Astrocyte of the cerebellum (primary cell): ENCODE data around the gene PEAK3.

Experiments
- DNase-seq: peaks from one replicate; pipeline ENCODE4 v3.0.0-alpha.2; 2011; ENCODE audit warnings: low read depth
- H3K4me3 ChIP-seq: 2 replicates; pipeline ENCODE4 v1.5.1; 2011; ENCODE audit warnings: mild to moderate bottlenecking, low read depth, low read length, moderate library complexity
- in situ Hi-C: cut with HindIII; loops from 2 replicates; pipeline ENCODE4 v1.10.0; 2017; ENCODE audit warnings: low sequenced_read_pairs
- TF ChIP-seq, protein P1 (sequence below): IDR thresholded peaks from 2 replicates; pipeline ENCODE4 v1.5.1; 2012; ENCODE audit warnings: low read length, low read depth, moderate library complexity, mild to moderate bottlenecking; ENCODE audit errors: missing control alignments

PEAK3 gene

DNA sequence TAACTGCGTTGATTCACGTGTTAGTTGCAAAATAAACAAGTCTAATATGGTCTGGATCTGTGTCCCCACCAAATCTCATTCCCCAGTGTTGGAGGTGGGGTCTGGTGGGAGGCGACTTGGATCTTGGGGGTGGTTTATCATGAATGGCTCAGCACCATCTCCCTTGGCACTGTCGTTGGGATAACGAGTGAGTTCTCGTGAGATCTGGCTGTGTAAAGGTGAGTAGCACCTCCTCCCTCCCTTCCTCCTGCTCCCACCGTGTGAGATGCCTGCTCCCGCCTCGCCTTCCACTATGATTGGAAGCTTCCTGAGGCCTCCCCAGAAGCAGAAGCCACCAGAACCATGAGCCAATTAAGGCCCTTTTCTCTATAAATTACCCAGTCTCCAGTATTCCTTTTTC is 4.8 kb downstream of the PEAK3 start:
- H3K4me3 ChIP-seq: no peak overlapping the region
- TF ChIP-seq, protein P1, sequence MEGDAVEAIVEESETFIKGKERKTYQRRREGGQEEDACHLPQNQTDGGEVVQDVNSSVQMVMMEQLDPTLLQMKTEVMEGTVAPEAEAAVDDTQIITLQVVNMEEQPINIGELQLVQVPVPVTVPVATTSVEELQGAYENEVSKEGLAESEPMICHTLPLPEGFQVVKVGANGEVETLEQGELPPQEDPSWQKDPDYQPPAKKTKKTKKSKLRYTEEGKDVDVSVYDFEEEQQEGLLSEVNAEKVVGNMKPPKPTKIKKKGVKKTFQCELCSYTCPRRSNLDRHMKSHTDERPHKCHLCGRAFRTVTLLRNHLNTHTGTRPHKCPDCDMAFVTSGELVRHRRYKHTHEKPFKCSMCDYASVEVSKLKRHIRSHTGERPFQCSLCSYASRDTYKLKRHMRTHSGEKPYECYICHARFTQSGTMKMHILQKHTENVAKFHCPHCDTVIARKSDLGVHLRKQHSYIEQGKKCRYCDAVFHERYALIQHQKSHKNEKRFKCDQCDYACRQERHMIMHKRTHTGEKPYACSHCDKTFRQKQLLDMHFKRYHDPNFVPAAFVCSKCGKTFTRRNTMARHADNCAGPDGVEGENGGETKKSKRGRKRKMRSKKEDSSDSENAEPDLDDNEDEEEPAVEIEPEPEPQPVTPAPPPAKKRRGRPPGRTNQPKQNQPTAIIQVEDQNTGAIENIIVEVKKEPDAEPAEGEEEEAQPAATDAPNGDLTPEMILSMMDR: no peak
- in situ Hi-C loops: no loop called here
- DNase-seq: no peak

DNA sequence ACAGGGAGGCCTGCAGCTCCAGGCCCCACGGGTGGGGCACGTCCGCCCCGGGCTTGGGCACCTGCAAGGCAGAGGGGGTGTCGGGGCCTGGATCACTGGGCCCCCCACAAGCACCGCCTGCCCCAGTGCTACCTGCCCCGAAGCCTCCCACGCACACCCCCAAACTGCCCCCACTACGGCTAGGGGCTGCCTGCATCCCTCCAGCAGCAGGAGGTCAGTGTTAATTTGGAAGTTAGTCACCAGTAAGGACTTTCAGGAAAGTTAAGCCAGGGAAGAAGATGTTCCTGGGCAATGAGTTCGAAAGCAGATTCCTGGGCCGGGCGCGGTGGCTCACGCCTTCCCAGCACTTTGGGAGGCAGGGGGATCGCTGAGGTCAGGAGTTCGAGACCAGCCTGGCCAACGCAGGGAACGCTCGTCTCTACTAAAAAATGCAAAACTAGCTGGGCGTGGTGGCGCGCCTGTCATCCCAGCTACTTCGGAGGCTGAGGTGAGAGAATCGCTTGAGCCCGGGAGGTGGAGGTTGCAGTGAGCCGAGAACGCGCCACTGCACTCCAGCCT is 5.5 kb downstream of the PEAK3 start:
- TF ChIP-seq, protein P1: no peak
- no peak overlapping the region for H3K4me3 ChIP-seq
- DNase-seq: no peak
- in situ Hi-C loops: no loop called here

DNA sequence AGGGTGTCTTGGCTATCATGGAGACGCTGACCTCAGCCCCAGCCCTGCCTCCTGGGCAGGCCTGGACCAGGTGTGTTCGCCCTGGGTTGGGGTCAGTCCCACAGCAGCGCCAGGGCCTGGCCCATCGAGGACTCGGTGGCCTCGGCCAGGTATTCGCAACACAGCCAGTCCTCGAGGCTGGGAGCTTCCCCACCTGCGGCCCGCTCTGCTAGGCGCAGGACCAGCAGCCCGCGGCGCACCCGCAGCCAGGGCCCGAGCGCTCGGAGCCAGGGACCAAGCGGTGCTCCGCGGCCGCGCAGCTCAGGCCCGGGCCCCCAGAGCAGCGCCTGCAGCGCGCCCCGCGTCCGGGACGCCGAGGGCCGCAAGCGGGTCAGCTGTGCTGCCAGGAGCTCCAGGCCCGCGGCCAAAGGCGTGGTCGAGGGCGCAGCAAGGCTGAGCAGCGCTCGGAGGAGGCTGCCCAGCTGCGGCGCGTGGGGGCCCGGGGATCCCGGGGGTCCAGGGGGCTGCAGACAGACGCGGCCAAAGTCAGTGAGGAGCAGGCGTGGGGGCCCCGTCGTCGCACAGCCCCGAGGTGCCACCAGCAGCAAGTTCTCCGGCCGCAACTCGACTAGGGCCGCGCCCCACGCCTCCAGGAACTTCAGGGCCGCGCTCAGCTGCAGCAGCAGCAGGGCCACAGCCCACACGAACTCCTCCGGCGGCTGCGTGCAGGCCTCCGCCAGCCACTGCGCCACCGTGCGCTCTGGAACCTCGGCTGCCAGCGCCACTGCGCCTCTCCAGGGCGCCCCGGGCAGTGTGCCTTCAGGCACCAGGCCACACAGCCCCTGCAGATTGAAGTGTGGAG is 6.2 kb downstream of the PEAK3 start:
- in situ Hi-C loops: no loop called here
- TF ChIP-seq, protein P1: no peak
- no peak for DNase-seq
- no peak overlapping the region for H3K4me3 ChIP-seq

DNA sequence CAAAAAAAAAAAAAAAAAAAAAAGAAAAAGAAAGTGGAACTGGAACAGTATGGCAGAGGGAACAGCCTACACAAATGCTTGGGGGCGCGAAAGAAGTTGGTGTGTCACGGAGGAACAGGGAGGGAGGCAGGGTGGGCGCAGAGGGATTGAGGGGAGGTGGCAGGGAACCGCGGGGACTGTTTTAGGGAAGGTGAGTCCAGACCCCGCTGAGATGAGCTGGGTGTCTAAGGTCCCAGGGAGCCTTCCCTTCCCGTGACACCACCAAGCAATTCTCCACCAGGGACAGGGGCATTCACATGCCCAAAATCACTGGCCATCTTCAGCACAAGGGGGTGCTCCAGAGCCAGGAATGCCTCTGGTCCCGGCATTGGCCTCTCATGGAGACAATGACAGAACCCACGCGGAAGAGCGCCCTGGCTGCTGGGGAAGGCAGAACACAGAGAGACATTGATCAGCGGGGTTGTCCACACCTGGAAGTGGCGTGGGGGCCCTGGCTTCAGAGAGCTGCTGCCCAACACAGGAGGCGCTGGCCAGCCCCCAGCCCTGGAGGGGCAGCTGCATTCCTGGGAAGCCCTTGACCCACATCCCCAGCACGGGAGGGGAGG is 6.9 kb downstream of the PEAK3 start:
- TF ChIP-seq, protein P1: peak; percentile 71
- in situ Hi-C loops: no loop called here
- DNase-seq: peak; percentile 44
- no peak overlapping the region for H3K4me3 ChIP-seq

DNA sequence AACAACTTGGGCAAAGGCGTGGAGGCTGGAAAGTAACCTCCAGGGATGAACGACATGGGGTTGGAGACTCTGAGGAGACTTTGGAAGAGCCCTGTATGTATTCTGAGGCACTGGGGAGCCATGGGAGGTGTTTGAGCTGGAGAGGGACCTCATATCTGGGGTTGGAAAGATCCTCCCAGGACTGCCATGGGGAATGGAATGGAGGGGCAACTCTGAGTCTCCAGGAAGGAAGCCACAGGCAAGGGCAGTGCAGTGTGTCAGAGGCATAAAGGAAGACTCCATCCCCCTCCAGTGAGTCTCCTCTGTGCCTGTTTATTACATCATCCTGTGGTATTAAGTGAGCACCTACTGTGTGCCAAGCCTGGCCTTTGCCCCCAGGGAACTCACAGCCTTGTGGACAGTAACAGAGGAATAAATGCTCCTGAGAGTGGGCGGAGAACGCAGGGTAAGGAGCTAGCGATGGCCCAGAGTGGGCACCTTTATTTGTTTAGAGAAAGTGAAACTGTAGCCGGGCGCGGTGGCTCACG is 7.7 kb downstream of the PEAK3 start:
- H3K4me3 ChIP-seq: no peak overlapping the region
- TF ChIP-seq, protein P1: no peak
- in situ Hi-C loops: no loop called here
- DNase-seq: no peak

DNA sequence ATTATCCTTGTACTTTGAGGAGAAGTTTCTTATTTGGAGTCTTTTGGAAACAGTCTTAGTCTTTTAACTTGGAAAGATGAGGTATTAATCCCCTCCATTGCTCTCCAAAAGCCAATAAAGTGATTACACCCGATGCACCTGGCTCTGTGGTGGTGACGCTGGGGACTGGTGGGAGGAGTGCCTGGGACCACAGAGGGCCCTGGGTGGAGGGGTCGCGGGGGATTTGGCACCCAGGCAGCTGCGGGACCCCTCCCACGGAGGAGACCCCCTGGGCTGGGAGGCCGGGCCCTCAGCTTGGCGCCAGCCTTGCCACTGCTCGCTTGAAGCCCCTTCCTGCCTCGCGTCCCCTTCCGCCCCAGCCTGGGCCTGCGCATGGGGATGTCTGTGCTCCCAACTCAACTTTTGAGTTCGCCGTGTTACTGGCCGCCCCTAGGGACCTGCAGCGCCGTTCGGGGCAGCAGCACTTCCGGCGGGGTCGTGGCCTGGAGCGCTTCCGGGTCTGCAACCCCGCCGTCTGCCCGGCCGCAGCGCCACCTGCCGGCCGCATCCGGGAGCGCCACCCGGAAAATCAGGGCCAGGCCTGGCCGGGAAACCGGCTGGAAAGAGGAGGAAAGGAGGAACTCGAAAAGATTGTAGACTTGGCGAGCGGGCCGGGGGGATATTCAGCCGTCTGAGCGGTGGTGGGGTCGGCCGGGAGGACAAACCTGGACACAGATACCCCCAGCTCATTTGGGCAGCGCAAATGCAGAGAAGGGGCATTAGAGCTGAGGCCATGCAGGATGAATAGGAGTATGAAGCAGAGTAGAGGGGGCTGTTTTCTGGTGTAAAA is 8.4 kb downstream of the PEAK3 start:
- TF ChIP-seq, protein P1: peak; percentile 91
- H3K4me3 ChIP-seq: peak overlapping the region; percentile 17
- in situ Hi-C loops: no loop called here
- DNase-seq: no peak
